ENCODE measurements around the gene CSF3R. TPM values are rescaled to one million over a fixed set of nuclear protein-coding genes. Genes with fewer than 3 reads are reported as not detected.

Gene CSF3R
- total RNA-seq (2014; rRNA removed; shearing (Covaris generic)) = not detected in 2 replicates
- not detected in 2 replicates for polyA plus RNA-seq (2016; fragmentation: Nextera tagmentation; extraction: Ambion mirVana)

DNA sequence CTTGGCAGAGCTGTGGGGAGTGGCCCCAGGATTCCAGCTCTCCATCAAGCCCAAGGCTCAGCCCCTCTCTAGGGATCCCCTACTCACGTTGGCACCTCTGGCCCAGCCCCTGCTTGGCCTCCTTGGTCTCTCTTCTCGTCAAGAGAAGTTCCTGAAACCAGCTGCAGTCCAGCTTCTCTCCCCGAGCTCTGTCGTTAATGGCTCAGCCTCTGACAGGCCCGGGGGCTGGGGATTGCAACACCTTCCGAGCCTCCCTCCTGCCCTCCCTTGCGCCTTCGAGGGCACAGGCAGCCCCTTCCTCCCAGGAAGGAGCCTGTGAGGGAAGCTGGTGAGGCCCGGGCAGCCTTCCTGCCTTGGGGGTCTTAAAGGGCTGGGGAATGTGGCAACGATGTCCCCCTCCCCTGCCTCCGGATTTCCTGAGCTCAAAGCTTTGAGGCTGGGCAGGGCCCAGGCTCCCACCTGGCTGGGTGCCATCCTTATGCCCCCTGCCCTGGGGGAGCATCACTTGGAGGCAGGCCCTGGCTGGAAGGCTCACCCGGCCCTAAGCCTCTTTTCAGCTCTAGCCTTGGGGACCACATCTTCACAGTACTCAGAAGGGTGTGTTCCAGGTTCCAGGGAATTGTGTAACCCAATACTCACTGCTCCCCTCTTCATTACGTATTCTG is at the start of gene CSF3R:
CSF3R (minus strand) TSS at position 190 of the 665 bp plus-strand sequence. CDS start 3,417 bp downstream, outside the sequence.
- Histone ChIP-seq H3K36me3 (ENCODE audit: low read depth) (no peaks in the 10 kb centered on the region), H3K27ac (no peak within 1 kb of the TSS), H3F3A (ENCODE audit: insufficient read depth) (no peaks in the 10 kb centered on the region), H3K9ac (no peak within 1 kb of the TSS), H3K4me1 (ENCODE audit: insufficient read depth) (no peaks in the 10 kb centered on the region), H3K4me3 (no peak within 1 kb of the TSS), H3K27me3 (replicated peaks; ENCODE audit: insufficient read depth) (peaks cover 14% of the 10 kb centered on the region; the same call in 1 of the 2 replicates), H2AFZ (no peak within 1 kb of the TSS), H3K79me2 (ENCODE audit: insufficient read depth) (no peaks in the 10 kb centered on the region), H3K9me2 (ENCODE audit: insufficient read depth) (no peaks in the 10 kb centered on the region), H3K9me3 (ENCODE audit: low read depth) (no peaks in the 10 kb centered on the region), H3K4me2 (ENCODE audit: unreplicated experiment) (no peak within 1 kb of the TSS), H4K20me1 (ENCODE audit: insufficient read depth) (no peaks in the 10 kb centered on the region)
- no peak for DNase-seq
- WGBS, 2 experiments (ENCODE audit: low coverage in 1 of 2, low lambda C conversion rate in 2 of 2, missing lambda C conversion rate in 2 of 2) = 34 to 39% methylated on average over 13 of the region's 13 CpGs
- in situ Hi-C loops (cut with MboI) = no loop called here
- TF ChIP-seq EZH2phosphoT487 (IDR thresholded peaks at IDR 0.05; ENCODE audit: insufficient read depth, low read depth) = no peak
- no peak for TF ChIP-seq EZH2 (IDR thresholded peaks at IDR 0.05; ENCODE audit: insufficient read depth, poor library complexity, severe bottlenecking)

GRCh38 chr1:36531833-36532232 is 49.1 kb upstream of the CSF3R start:
- 38 to 42% methylated on average over 3 of the region's 3 CpGs for WGBS, 2 experiments (ENCODE audit: low coverage in 1 of 2, low lambda C conversion rate in 2 of 2, missing lambda C conversion rate in 2 of 2)
- H3K9me2 ChIP-seq (ENCODE audit: insufficient read depth) = no peaks in the 10 kb centered on the region
- no peaks in the 10 kb centered on the region for H3K79me2 ChIP-seq (ENCODE audit: insufficient read depth)
- no peak overlapping the region for H3K9ac ChIP-seq
- no peaks in the 10 kb centered on the region for H3K36me3 ChIP-seq (ENCODE audit: low read depth)
- DNase-seq = no peak
- H3K4me1 ChIP-seq (ENCODE audit: insufficient read depth) = no peaks in the 10 kb centered on the region
- no peak overlapping the region for H3K27ac ChIP-seq
- H3F3A ChIP-seq (ENCODE audit: insufficient read depth) = no peaks in the 10 kb centered on the region
- H4K20me1 ChIP-seq (ENCODE audit: insufficient read depth) = no peaks in the 10 kb centered on the region
- in situ Hi-C loops (cut with MboI) = no loop called here
- H3K4me2 ChIP-seq (ENCODE audit: unreplicated experiment) = no peak overlapping the region
- no peak overlapping the region for H2AFZ ChIP-seq
- H3K27me3 ChIP-seq (replicated peaks; ENCODE audit: insufficient read depth) = no peaks in the 10 kb centered on the region; the same call in 1 of the 2 replicates
- TF ChIP-seq EZH2phosphoT487 (IDR thresholded peaks at IDR 0.05; ENCODE audit: insufficient read depth, low read depth) (no peak), EZH2 (IDR thresholded peaks at IDR 0.05; ENCODE audit: insufficient read depth, poor library complexity, severe bottlenecking) (no peak)
- H3K4me3 ChIP-seq = no peak overlapping the region
- H3K9me3 ChIP-seq (ENCODE audit: low read depth) = no peaks in the 10 kb centered on the region

DNA sequence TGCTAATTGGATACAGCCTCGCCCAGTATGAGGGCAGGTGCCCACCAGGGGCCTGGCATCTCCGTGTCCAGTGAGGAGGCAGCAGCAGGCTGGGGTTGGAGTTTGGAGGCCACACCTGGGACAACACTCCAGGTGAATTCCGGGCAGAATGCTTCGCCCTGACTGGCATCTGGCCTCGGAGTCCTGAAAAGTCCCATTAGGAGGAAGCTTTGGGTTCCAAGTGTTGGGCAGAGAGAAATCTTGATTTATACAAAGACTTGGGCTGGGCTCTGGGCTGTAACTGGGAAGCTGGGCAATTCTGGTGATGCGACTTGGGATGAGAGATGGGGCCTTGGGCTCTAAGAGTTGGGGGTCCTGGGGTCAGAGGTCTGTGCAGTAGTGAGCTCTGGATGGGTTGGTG is 48.1 kb upstream of the CSF3R start:
- Histone ChIP-seq H3K4me1 (ENCODE audit: insufficient read depth) (no peaks in the 10 kb centered on the region), H3F3A (ENCODE audit: insufficient read depth) (no peaks in the 10 kb centered on the region), H3K27ac (no peak overlapping the region), H3K36me3 (ENCODE audit: low read depth) (no peaks in the 10 kb centered on the region), H3K9ac (no peak overlapping the region), H3K4me2 (ENCODE audit: unreplicated experiment) (no peak overlapping the region), H4K20me1 (ENCODE audit: insufficient read depth) (no peaks in the 10 kb centered on the region), H3K4me3 (no peak overlapping the region), H3K9me3 (ENCODE audit: low read depth) (no peaks in the 10 kb centered on the region), H3K27me3 (replicated peaks; ENCODE audit: insufficient read depth) (no peaks in the 10 kb centered on the region), H2AFZ (no peak overlapping the region), H3K9me2 (ENCODE audit: insufficient read depth) (no peaks in the 10 kb centered on the region), H3K79me2 (ENCODE audit: insufficient read depth) (no peaks in the 10 kb centered on the region)
- WGBS, 2 experiments (ENCODE audit: low coverage in 1 of 2, low lambda C conversion rate in 2 of 2, missing lambda C conversion rate in 2 of 2) = 52 to 58% methylated on average over 6 of the region's 6 CpGs
- TF ChIP-seq EZH2 (IDR thresholded peaks at IDR 0.05; ENCODE audit: insufficient read depth, poor library complexity, severe bottlenecking) (no peak), EZH2phosphoT487 (IDR thresholded peaks at IDR 0.05; ENCODE audit: insufficient read depth, low read depth) (no peak)
- no peak for DNase-seq
- in situ Hi-C loops (cut with MboI) = no loop called here

GRCh38 chr1:36530261-36530660 is 47.5 kb upstream of the CSF3R start:
- Histone ChIP-seq H3K27ac (no peak overlapping the region), H3K9ac (no peak overlapping the region), H3K9me3 (ENCODE audit: low read depth) (no peaks in the 10 kb centered on the region), H3K4me1 (ENCODE audit: insufficient read depth) (no peaks in the 10 kb centered on the region), H4K20me1 (ENCODE audit: insufficient read depth) (no peaks in the 10 kb centered on the region), H3F3A (ENCODE audit: insufficient read depth) (no peaks in the 10 kb centered on the region), H3K4me2 (ENCODE audit: unreplicated experiment) (no peak overlapping the region), H3K79me2 (ENCODE audit: insufficient read depth) (no peaks in the 10 kb centered on the region), H3K27me3 (replicated peaks; ENCODE audit: insufficient read depth) (no peaks in the 10 kb centered on the region), H3K9me2 (ENCODE audit: insufficient read depth) (no peaks in the 10 kb centered on the region), H3K4me3 (no peak overlapping the region), H3K36me3 (ENCODE audit: low read depth) (no peaks in the 10 kb centered on the region), H2AFZ (no peak overlapping the region)
- TF ChIP-seq EZH2 (IDR thresholded peaks at IDR 0.05; ENCODE audit: insufficient read depth, poor library complexity, severe bottlenecking) = no peak
- no peak for DNase-seq
- in situ Hi-C loops (cut with MboI) = no loop called here
- WGBS, 2 experiments (ENCODE audit: low coverage in 1 of 2, low lambda C conversion rate in 2 of 2, missing lambda C conversion rate in 2 of 2) = 33 to 36% methylated on average over 4 to 7 of the region's 7 CpGs
